H9 (cell line): ENCODE results near the gene LRRC53. TPM values are rescaled to one million over a fixed set of nuclear protein-coding genes. Genes with fewer than 3 reads are reported as not detected.

Experiments
- DNase-seq: peaks from one replicate; pipeline ENCODE4 v3.0.0-alpha.2; 2017
- H2AFZ ChIP-seq: one replicate; pipeline ENCODE4 v1.6.1; 2013; ENCODE audit warnings: mild to moderate bottlenecking, low read length, control low read depth, moderate library complexity
- H2AK5ac ChIP-seq: 2 replicates; pipeline ENCODE4 v1.6.1; 2013; ENCODE audit warnings: low read length, control low read depth, mixed read lengths; ENCODE audit not compliant: insufficient read length
- H2BK120ac ChIP-seq: one replicate; pipeline ENCODE4 v1.6.1; 2013; ENCODE audit warnings: low read depth, mild to moderate bottlenecking, low read length, control low read depth, inconsistent platforms; ENCODE audit not compliant: poor library complexity, severe bottlenecking
- H2BK12ac ChIP-seq: 2 replicates; pipeline ENCODE4 v1.6.1; 2013; ENCODE audit warnings: low read length, control low read depth, mixed read lengths, low read depth; ENCODE audit not compliant: insufficient read length
- H2BK15ac ChIP-seq: 2 replicates; pipeline ENCODE4 v1.6.1; 2013; ENCODE audit warnings: low read depth, low read length, control low read depth
- H2BK20ac ChIP-seq: one replicate; pipeline ENCODE4 v1.6.1; 2013; ENCODE audit warnings: low read depth, mild to moderate bottlenecking, low read length, control low read depth, inconsistent platforms; ENCODE audit not compliant: poor library complexity, severe bottlenecking
- H2BK5ac ChIP-seq: 2 replicates; pipeline ENCODE4 v1.6.1; 2013; ENCODE audit warnings: low read length, control low read depth, mixed read lengths; ENCODE audit not compliant: insufficient read length
- H3K14ac ChIP-seq: 2 replicates; pipeline ENCODE4 v1.6.1; 2013; ENCODE audit warnings: low read length, control low read depth; ENCODE audit not compliant: insufficient read depth
- H3K18ac ChIP-seq: 2 replicates; pipeline ENCODE4 v1.6.1; 2013; ENCODE audit warnings: low read depth, mild to moderate bottlenecking, mixed read lengths, low read length, control low read depth; ENCODE audit not compliant: insufficient read length
- H3K23ac ChIP-seq: 2 replicates; pipeline ENCODE4 v1.6.1; 2013; ENCODE audit warnings: low read length, control low read depth, mixed read lengths, low read depth; ENCODE audit not compliant: insufficient read length
- H3K23me2 ChIP-seq: 2 replicates; pipeline ENCODE4 v1.6.1; 2013; ENCODE audit warnings: low read depth, mild to moderate bottlenecking, mixed read lengths, low read length, control low read depth; ENCODE audit not compliant: insufficient read length, poor library complexity, severe bottlenecking
- H3K27ac ChIP-seq: 2 replicates; pipeline ENCODE4 v1.5.1; 2013; ENCODE audit warnings: low read length, control low read depth, mixed read lengths, low read depth; ENCODE audit not compliant: insufficient read length
- H3K27me3 ChIP-seq: 2 replicates; pipeline ENCODE4 v1.6.1; 2013; ENCODE audit warnings: low read length, control low read depth, inconsistent platforms; ENCODE audit not compliant: insufficient read depth
- H3K4ac ChIP-seq: 2 replicates; pipeline ENCODE4 v1.6.1; 2013; ENCODE audit warnings: low read depth, mild to moderate bottlenecking, control low read depth, inconsistent platforms, low read length, moderate library complexity
- H3K4me1 ChIP-seq: 2 replicates; pipeline ENCODE4 v1.6.1; 2013; ENCODE audit warnings: low read length, control low read depth, inconsistent platforms; ENCODE audit not compliant: insufficient read depth
- H3K4me2 ChIP-seq: 2 replicates; pipeline ENCODE4 v1.6.1; 2013; ENCODE audit warnings: low read length, control low read depth, mixed read lengths; ENCODE audit not compliant: insufficient read length, insufficient read depth
- H3K56ac ChIP-seq: 2 replicates; pipeline ENCODE4 v1.6.1; 2013; ENCODE audit warnings: low read depth, mild to moderate bottlenecking, mixed read lengths, low read length, control low read depth; ENCODE audit not compliant: insufficient read length
- H3K79me1 ChIP-seq: 2 replicates; pipeline ENCODE4 v1.6.1; 2013; ENCODE audit warnings: low read depth, mild to moderate bottlenecking, moderate library complexity, low read length, control low read depth, inconsistent platforms; ENCODE audit not compliant: insufficient read depth, poor library complexity, severe bottlenecking
- H3K79me2 ChIP-seq: 2 replicates; pipeline ENCODE4 v1.6.1; 2013; ENCODE audit warnings: low read length, control low read depth, inconsistent platforms; ENCODE audit not compliant: insufficient read depth
- H3K9ac ChIP-seq: 2 replicates; pipeline ENCODE4 v1.6.1; 2013; ENCODE audit warnings: low read length, control low read depth, mixed read lengths; ENCODE audit not compliant: insufficient read length; ENCODE audit errors: extremely low read depth
- H3K9me3 ChIP-seq: one replicate; pipeline ENCODE4 v1.6.1; 2013; ENCODE audit warnings: low read depth, low read length, inconsistent platforms; ENCODE audit not compliant: control insufficient read depth
- H3T11ph ChIP-seq: one replicate; pipeline ENCODE4 v1.6.1; 2013; ENCODE audit warnings: mild to moderate bottlenecking, low read length, control low read depth, inconsistent platforms
- H4K20me1 ChIP-seq: one replicate; pipeline ENCODE4 v1.6.1; 2013; ENCODE audit not compliant: control insufficient read depth, insufficient read length, insufficient read depth
- H4K5ac ChIP-seq: 2 replicates; pipeline ENCODE4 v1.6.1; 2013; ENCODE audit warnings: low read depth, mild to moderate bottlenecking, mixed read lengths, low read length, control low read depth; ENCODE audit not compliant: insufficient read length
- H4K8ac ChIP-seq: replicated peaks from 2 replicates; pipeline ENCODE4 v1.6.1; 2013; ENCODE audit warnings: low read length, control low read depth, mixed read lengths, low read depth; ENCODE audit not compliant: insufficient read length
- H4K91ac ChIP-seq: 2 replicates; pipeline ENCODE4 v1.6.1; 2013; ENCODE audit warnings: low read depth, mild to moderate bottlenecking, moderate library complexity, mixed read lengths, low read length, control low read depth; ENCODE audit not compliant: insufficient read length
- H3K27ac Mint-ChIP-seq, 3 experiments: 2 replicates in 2 of 3; 3 replicates in 1 of 3; pipeline ENCODE4 v1.8.0; 2020 to 2021; ENCODE audit warnings: mixed read lengths in 3 of 3, mild to moderate bottlenecking in 1 of 3, moderate library complexity in 1 of 3
- H3K27me3 Mint-ChIP-seq: 2 replicates; pipeline ENCODE4 v1.8.0; 2021; ENCODE audit warnings: low read depth, mild to moderate bottlenecking, moderate library complexity, mixed read lengths
- H3K36me3 Mint-ChIP-seq, 3 experiments: 2 replicates in 2 of 3; 3 replicates in 1 of 3; pipeline ENCODE4 v1.8.0; 2020 to 2021; ENCODE audit warnings: low read depth in 3 of 3, mixed read lengths in 3 of 3; ENCODE audit not compliant: insufficient read depth in 1 of 3
- H3K4me1 Mint-ChIP-seq, 2 experiments: 2 replicates each; pipeline ENCODE4 v1.8.0; 2020; ENCODE audit warnings: mixed read lengths in 2 of 2
- H3K4me3 Mint-ChIP-seq, 2 experiments: 2 replicates in 1 of 2; 3 replicates in 1 of 2; pipeline ENCODE4 v1.8.0; 2020 to 2021; ENCODE audit warnings: mild to moderate bottlenecking in 2 of 2, mixed read lengths in 2 of 2, moderate library complexity in 1 of 2
- H3K9me3 Mint-ChIP-seq, 2 experiments: 2 replicates in 1 of 2; 3 replicates in 1 of 2; pipeline ENCODE4 v1.8.0; 2020; ENCODE audit warnings: mild to moderate bottlenecking in 2 of 2, mixed read lengths in 2 of 2, moderate library complexity in 1 of 2
- WGBS: extraction: QIAGEN DNeasy Blood & Tissue Kit; methylation state at CpG from one replicate; pipeline ENCODE4 v1.1.7; 2013; ENCODE audit warnings: missing lambda C conversion rate, low lambda C conversion rate, mixed read lengths; ENCODE audit not compliant: insufficient read length; ENCODE audit errors: extremely low coverage; 5-methylcytosine and 5-hydroxymethylcytosine counted together
- total RNA-seq: library from RNA; stranded (reverse); gene quantifications from 2 replicates; pipeline ENCODE4 v1.2.1, GENCODE V29; 2021
- TF ChIP-seq, protein P1 (sequence below): fragments of 200-600 bp; sonication (generic); conservative IDR thresholded peaks from 3 replicates; pipeline ENCODE4 v1.8.0; 2021; ENCODE audit warnings: antibody characterized with exemption, mild to moderate bottlenecking

The LRRC53 gene
- total RNA-seq, 1 experiment from 2014 or later: not detected

DNA sequence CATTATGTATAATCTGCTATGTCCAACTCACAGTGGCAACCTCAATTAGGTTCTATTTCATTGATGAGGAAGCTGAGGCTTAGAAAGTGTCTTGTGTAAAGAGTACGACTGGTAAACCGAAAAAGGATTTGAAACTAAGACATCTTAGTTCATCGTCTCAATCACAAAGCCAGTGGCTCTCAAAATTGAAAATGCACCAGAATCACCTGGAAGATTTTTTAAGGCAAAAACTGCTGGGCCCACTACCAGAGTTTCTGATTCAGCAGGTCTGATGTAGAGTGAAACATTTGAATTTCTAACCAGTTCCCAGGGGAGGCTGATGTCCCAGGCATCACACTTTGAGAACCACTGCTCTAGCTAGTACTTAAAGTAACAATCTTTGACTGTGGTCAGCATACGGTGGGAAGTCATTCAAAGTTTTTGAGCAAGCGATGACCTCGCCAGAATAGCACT is 5.2 kb upstream of the LRRC53 start:
- Histone ChIP-seq H3K23me2 (no peaks in the 10 kb centered on the region), H2BK12ac (no peak overlapping the region), H2BK120ac (no peak overlapping the region), H3K79me1 (no peaks in the 10 kb centered on the region), H4K91ac (no peak overlapping the region), H3K9me3 (no peaks in the 10 kb centered on the region), H2AK5ac (no peak overlapping the region), H3K4me2 (no peak overlapping the region), H3K4me1 (peaks cover 2% of the 10 kb centered on the region; the same call in 1 of the 2 replicates), H2AFZ (no peak overlapping the region), H3K79me2 (no peaks in the 10 kb centered on the region), H3K14ac (no peak overlapping the region), H3K27me3 (no peaks in the 10 kb centered on the region), H3K4ac (no peak overlapping the region), H4K8ac (no peak overlapping the region), H3K9ac (no peak overlapping the region), H4K5ac (no peak overlapping the region), H4K20me1 (no peaks in the 10 kb centered on the region), H3T11ph (no peak overlapping the region), H3K56ac (no peak overlapping the region), H3K18ac (no peak overlapping the region), H2BK5ac (no peak overlapping the region), H2BK15ac (no peak overlapping the region), H2BK20ac (no peak overlapping the region), H3K23ac (no peak overlapping the region), H3K27ac (no peak overlapping the region)
- no CpG with 5 or more reads among the region's 6 CpGs for WGBS
- TF ChIP-seq, protein P1, sequence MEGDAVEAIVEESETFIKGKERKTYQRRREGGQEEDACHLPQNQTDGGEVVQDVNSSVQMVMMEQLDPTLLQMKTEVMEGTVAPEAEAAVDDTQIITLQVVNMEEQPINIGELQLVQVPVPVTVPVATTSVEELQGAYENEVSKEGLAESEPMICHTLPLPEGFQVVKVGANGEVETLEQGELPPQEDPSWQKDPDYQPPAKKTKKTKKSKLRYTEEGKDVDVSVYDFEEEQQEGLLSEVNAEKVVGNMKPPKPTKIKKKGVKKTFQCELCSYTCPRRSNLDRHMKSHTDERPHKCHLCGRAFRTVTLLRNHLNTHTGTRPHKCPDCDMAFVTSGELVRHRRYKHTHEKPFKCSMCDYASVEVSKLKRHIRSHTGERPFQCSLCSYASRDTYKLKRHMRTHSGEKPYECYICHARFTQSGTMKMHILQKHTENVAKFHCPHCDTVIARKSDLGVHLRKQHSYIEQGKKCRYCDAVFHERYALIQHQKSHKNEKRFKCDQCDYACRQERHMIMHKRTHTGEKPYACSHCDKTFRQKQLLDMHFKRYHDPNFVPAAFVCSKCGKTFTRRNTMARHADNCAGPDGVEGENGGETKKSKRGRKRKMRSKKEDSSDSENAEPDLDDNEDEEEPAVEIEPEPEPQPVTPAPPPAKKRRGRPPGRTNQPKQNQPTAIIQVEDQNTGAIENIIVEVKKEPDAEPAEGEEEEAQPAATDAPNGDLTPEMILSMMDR: no peak
- Mint-ChIP-seq H3K27me3 (no peaks in the 10 kb centered on the region), H3K36me3 (no peaks in the 10 kb centered on the region), H3K4me1 (peaks cover 12 to 16% of the 10 kb centered on the region in 2 experiments), H3K4me3 (no peak overlapping the region), H3K27ac (no peak overlapping the region), H3K9me3 (no peaks in the 10 kb centered on the region; a peak in 1 of 5 replicates)
- no peak for DNase-seq
